Loucy (cell line): ENCODE measurements around the gene LPP.
A peak's percentile ranks its signal among the peaks of the same experiment; 100 is the strongest.

Experiments
- H2AFZ ChIP-seq: fragments of 200-600 bp; sonication (generic); 2 replicates; pipeline ENCODE4 v1.6.0; 2016; ENCODE audit warnings: antibody characterized with exemption, mild to moderate bottlenecking, low read length, moderate library complexity
- H3F3A ChIP-seq: fragments of 200-600 bp; 2 replicates; pipeline ENCODE4 v1.6.0; 2016; ENCODE audit warnings: antibody characterized with exemption, low read depth, mild to moderate bottlenecking
- H3K27me3 ChIP-seq: fragments of 200-600 bp; sonication (generic); 2 replicates; pipeline ENCODE4 v1.6.1; 2014; ENCODE audit warnings: low read length, mild to moderate bottlenecking; ENCODE audit not compliant: insufficient read depth, poor library complexity, severe bottlenecking
- H3K36me3 ChIP-seq: fragments of 200-600 bp; sonication (generic); 2 replicates; pipeline ENCODE4 v1.6.1; 2016; ENCODE audit warnings: low read length; ENCODE audit not compliant: insufficient read depth
- H3K4me1 ChIP-seq: fragments of 200-600 bp; sonication (generic); 2 replicates; pipeline ENCODE4 v1.5.1; 2014; ENCODE audit warnings: low read length, mild to moderate bottlenecking; ENCODE audit not compliant: insufficient read depth, poor library complexity, severe bottlenecking
- H3K4me2 ChIP-seq: fragments of 200-600 bp; sonication (generic); 2 replicates; pipeline ENCODE4 v1.6.0; 2014; ENCODE audit warnings: antibody characterized with exemption, low read length, low read depth, mild to moderate bottlenecking; ENCODE audit not compliant: poor library complexity, severe bottlenecking
- H3K4me3 ChIP-seq: fragments of 200-600 bp; sonication (generic); 2 replicates; pipeline ENCODE4 v1.5.1; 2014; ENCODE audit warnings: low read length, mild to moderate bottlenecking, mixed read lengths; ENCODE audit not compliant: poor library complexity, severe bottlenecking
- H3K79me2 ChIP-seq: fragments of 200-600 bp; sonication (generic); 2 replicates; pipeline ENCODE4 v1.6.1; 2014; ENCODE audit warnings: low read length; ENCODE audit not compliant: insufficient read depth
- H3K9ac ChIP-seq: fragments of 200-600 bp; sonication (generic); 2 replicates; pipeline ENCODE4 v1.6.0; 2014; ENCODE audit warnings: mild to moderate bottlenecking, low read depth, low read length, moderate library complexity; ENCODE audit not compliant: poor library complexity, severe bottlenecking
- H3K9me2 ChIP-seq: fragments of 200-600 bp; sonication (generic); replicated peaks from 2 replicates; pipeline ENCODE4 v1.6.1; 2016; ENCODE audit warnings: low read depth, low read length, mixed read lengths
- H3K9me3 ChIP-seq: fragments of 200-600 bp; sonication (generic); 2 replicates; pipeline ENCODE4 v1.6.1; 2014; ENCODE audit warnings: mild to moderate bottlenecking, antibody characterized with exemption, low read length, low read depth; ENCODE audit not compliant: insufficient read depth
- H4K20me1 ChIP-seq: fragments of 200-600 bp; sonication (generic); 2 replicates; pipeline ENCODE4 v1.6.0; 2014; ENCODE audit warnings: antibody characterized with exemption, low read length, mild to moderate bottlenecking; ENCODE audit not compliant: insufficient read depth, poor library complexity, severe bottlenecking
- EZH2phosphoT487 ChIP-seq: fragments of 200-600 bp; IDR thresholded peaks from 2 replicates; pipeline ENCODE4 v1.6.1; 2018; ENCODE audit warnings: antibody characterized with exemption, mild to moderate bottlenecking, moderate library complexity, borderline replicate concordance
- TF ChIP-seq, protein P1 (sequence below): fragments of 200-600 bp; sonication (generic); conservative IDR thresholded peaks from 2 replicates; pipeline ENCODE4 v1.5.1; 2014; ENCODE audit warnings: mild to moderate bottlenecking, antibody characterized with exemption, low read length

Gene LPP

DNA sequence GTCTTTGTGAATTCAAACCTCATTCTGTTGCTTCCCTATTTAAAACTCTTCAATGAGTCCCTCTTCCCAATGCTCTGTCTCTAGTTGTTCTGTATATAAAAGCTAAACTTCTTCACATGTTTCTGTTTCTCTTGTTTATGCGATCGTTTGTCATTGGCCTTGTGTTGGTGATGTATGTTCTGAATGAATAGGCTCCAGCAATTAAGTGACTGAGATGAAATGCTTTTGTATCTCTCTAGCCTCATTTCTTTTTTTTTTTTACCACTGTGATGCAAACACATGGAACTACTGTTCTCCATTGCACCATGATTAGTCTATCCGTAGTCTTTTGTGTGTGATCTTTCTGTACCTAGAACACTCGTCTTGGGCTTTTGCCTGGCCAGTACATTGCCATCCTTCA lies 637.4 kb downstream of the LPP start:
- no peaks in the 10 kb centered on the region for H3K4me1 ChIP-seq
- H3K9ac ChIP-seq = no peak overlapping the region
- H3K9me3 ChIP-seq = no peaks in the 10 kb centered on the region
- no peaks in the 10 kb centered on the region for H3K79me2 ChIP-seq
- TF ChIP-seq, protein P1, sequence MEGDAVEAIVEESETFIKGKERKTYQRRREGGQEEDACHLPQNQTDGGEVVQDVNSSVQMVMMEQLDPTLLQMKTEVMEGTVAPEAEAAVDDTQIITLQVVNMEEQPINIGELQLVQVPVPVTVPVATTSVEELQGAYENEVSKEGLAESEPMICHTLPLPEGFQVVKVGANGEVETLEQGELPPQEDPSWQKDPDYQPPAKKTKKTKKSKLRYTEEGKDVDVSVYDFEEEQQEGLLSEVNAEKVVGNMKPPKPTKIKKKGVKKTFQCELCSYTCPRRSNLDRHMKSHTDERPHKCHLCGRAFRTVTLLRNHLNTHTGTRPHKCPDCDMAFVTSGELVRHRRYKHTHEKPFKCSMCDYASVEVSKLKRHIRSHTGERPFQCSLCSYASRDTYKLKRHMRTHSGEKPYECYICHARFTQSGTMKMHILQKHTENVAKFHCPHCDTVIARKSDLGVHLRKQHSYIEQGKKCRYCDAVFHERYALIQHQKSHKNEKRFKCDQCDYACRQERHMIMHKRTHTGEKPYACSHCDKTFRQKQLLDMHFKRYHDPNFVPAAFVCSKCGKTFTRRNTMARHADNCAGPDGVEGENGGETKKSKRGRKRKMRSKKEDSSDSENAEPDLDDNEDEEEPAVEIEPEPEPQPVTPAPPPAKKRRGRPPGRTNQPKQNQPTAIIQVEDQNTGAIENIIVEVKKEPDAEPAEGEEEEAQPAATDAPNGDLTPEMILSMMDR = no peak
- TF ChIP-seq EZH2phosphoT487 = no peak
- H3K4me3 ChIP-seq = no peak overlapping the region
- H3K9me2 ChIP-seq = no peaks in the 10 kb centered on the region
- no peaks in the 10 kb centered on the region for H3K36me3 ChIP-seq
- H4K20me1 ChIP-seq = no peaks in the 10 kb centered on the region
- no peaks in the 10 kb centered on the region for H3K27me3 ChIP-seq
- H3K4me2 ChIP-seq = no peak overlapping the region
- no peak overlapping the region for H2AFZ ChIP-seq
- H3F3A ChIP-seq = no peaks in the 10 kb centered on the region

DNA sequence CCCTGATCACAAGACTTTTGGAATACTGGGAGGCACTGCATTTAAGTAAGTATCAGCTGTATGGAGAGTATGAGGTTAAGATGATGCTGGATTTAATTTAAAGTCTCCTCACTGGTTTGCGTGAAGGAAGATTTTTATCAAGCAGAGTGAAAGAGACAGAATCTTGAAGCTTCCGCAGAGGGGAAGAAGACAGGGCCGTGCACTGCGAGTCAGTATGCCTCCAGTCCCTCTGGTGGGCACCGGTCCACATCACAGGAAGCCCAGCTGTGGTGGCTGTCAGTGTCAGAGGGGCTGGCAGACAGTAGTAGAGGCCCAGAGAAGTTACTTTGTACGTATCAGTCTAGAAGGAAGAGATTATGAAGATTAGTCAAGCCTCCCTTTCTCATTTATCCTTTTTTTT lies 638.8 kb downstream of the LPP start:
- H3F3A ChIP-seq = no peaks in the 10 kb centered on the region
- no peaks in the 10 kb centered on the region for H4K20me1 ChIP-seq
- no peak overlapping the region for H3K4me2 ChIP-seq
- H2AFZ ChIP-seq = no peak overlapping the region
- no peaks in the 10 kb centered on the region for H3K9me2 ChIP-seq
- H3K9ac ChIP-seq = no peak overlapping the region
- H3K36me3 ChIP-seq = no peaks in the 10 kb centered on the region
- H3K27me3 ChIP-seq = no peaks in the 10 kb centered on the region
- H3K4me1 ChIP-seq = no peaks in the 10 kb centered on the region
- TF ChIP-seq EZH2phosphoT487 = no peak
- TF ChIP-seq, protein P1 = peak; percentile 50; the same call in 1 of the 2 replicates
- no peaks in the 10 kb centered on the region for H3K9me3 ChIP-seq
- H3K79me2 ChIP-seq = no peaks in the 10 kb centered on the region
- H3K4me3 ChIP-seq = no peak overlapping the region

DNA sequence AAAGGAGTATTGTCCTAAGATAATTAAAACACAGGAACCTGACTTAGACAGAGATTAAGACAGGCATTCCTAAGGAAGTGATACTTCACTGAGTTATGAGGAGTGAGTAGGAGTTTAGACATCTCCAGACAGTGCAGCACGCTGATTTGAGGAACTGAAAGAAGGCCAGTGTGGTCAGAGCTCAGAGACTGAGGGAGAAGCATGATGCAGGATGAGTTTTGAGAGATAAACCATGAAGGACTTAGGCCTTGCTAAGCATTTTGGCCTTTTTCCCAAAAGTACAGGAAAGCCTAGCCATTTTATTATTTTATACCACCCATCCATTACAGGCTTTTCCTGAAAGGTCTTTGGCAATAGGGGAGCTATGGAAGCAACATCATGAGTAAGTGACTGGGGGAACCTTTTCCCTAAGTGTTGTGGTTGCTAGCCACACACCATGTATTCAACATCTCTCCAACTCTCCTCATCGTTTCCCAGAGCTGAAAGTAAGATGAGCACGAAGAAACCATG lies 642.2 kb downstream of the LPP start:
- H3K4me1 ChIP-seq = no peaks in the 10 kb centered on the region
- TF ChIP-seq, protein P1 = no peak
- no peak for TF ChIP-seq EZH2phosphoT487
- H3K4me3 ChIP-seq = no peak overlapping the region

More for the DNA sequence above, 642.2 kb downstream of the LPP start:
- Histone ChIP-seq H3K4me2 (no peak overlapping the region), H3K9ac (no peak overlapping the region), H3K9me3 (no peaks in the 10 kb centered on the region), H3K27me3 (no peaks in the 10 kb centered on the region), H3K79me2 (no peaks in the 10 kb centered on the region), H3K36me3 (no peaks in the 10 kb centered on the region), H4K20me1 (no peaks in the 10 kb centered on the region), H2AFZ (no peak overlapping the region), H3K9me2 (no peaks in the 10 kb centered on the region), H3F3A (no peaks in the 10 kb centered on the region)
